ENCODE data around the gene SOS2. TPM values are rescaled to one million over a fixed set of nuclear protein-coding genes. Genes with fewer than 3 reads are reported as not detected.
"Not testable (repeated sequence)": the region's sequence is repeated elsewhere in the genome, so short reads cannot be mapped to it uniquely, and the experiment has no call there.

Gene SOS2
- total and polyA plus RNA-seq, 2 of the 4 experiments (the other 2 are of a cell fraction), result 6.3 to 10.9 TPM

GRCh38 chr14:50082308-50082742 lies 149.1 kb downstream of the SOS2 start:
- no peak overlapping the region for H3K4ac ChIP-seq (ENCODE audit: low read depth, low read length)
- no peak for DNase-seq
- H3K56ac ChIP-seq (ENCODE audit: extremely low read depth, insufficient read depth, low read length), result no peak overlapping the region
- H3K79me1 ChIP-seq (ENCODE audit: low read depth in 1 of 2, low read length in 2 of 2), result no peaks in the 10 kb centered on the region
- H3K27ac ChIP-seq (ENCODE audit: insufficient read depth, low read length), result no peak overlapping the region
- H3K27me3 ChIP-seq (ENCODE audit: control insufficient read depth, insufficient read depth, low read length), result no peaks in the 10 kb centered on the region
- H3K9me3 ChIP-seq (ENCODE audit: control insufficient read depth, insufficient read depth, low read length), result no peaks in the 10 kb centered on the region
- no peak overlapping the region for H2BK15ac ChIP-seq (ENCODE audit: low read depth, low read length)
- intact Hi-C loops (cut with micrococcal nuclease), result no loop called here
- dilution Hi-C loops (cut with HindIII; ENCODE audit: low sequenced_read_pairs, unreplicated experiment), result no loop called here
- H2BK20ac ChIP-seq (ENCODE audit: low read depth, low read length), result no peak overlapping the region
- no peak overlapping the region for H3K9ac ChIP-seq (ENCODE audit: low read depth, low read length)
- H3K4me1 ChIP-seq (ENCODE audit: control insufficient read depth, insufficient read depth, low read length), result peaks cover 13% of the 10 kb centered on the region
- H3K4me2 ChIP-seq (ENCODE audit: low read depth, low read length), result no peak overlapping the region
- H4K8ac ChIP-seq (ENCODE audit: low read depth in 2 of 2, low read length in 2 of 2), result no peak overlapping the region
- no peak overlapping the region for H2BK120ac ChIP-seq (ENCODE audit: low read depth, low read length)
- H3K23ac ChIP-seq (ENCODE audit: low read depth, low read length), result no peak overlapping the region
- H2AK9ac ChIP-seq (replicated peaks; ENCODE audit: low read depth, low read length, poor library complexity), result no peak overlapping the region
- WGBS, 2 experiments (ENCODE audit: extremely low coverage in 2 of 2, insufficient read length in 1 of 2), result 94% methylated on average over 3 of the region's 8 CpGs; no CpG with 5 or more reads in 1 of the 2 experiments
- H4K5ac ChIP-seq (ENCODE audit: low read depth, low read length), result no peak overlapping the region
- no peak overlapping the region for H4K91ac ChIP-seq (ENCODE audit: insufficient read depth, low read depth, low read length)
- H4K20me1 ChIP-seq (ENCODE audit: insufficient read depth, low read length), result no peaks in the 10 kb centered on the region
- H3K14ac ChIP-seq (replicated peaks; ENCODE audit: low read depth, low read length), result no peak overlapping the region
- CTCF ChIA-PET, result no interaction called here
- no peak overlapping the region for H3K18ac ChIP-seq (ENCODE audit: low read depth, low read length)
- no peak overlapping the region for H2AFZ ChIP-seq (replicated peaks; ENCODE audit: low read length, poor library complexity)
- H3K9me1 ChIP-seq (ENCODE audit: insufficient read depth, low read length), result peaks cover 9% of the 10 kb centered on the region
- no peak overlapping the region for H2BK5ac ChIP-seq (ENCODE audit: low read depth, low read length, poor library complexity, severe bottlenecking)
- H3K4me3 ChIP-seq (ENCODE audit: insufficient read depth, low read depth, low read length), result no peak overlapping the region
- no peak for TF ChIP-seq BHLHE40 (IDR thresholded peaks at IDR 0.05; ENCODE audit: low read depth, low read length)
- TF ChIP-seq RFX5 (IDR thresholded peaks at IDR 0.05; ENCODE audit: low read depth, low read length), result no peak
- no peak for TF ChIP-seq MAFK (IDR thresholded peaks at IDR 0.05; ENCODE audit: low read depth, low read length)
- TF ChIP-seq NFE2L2 (IDR thresholded peaks at IDR 0.05; ENCODE audit: low read depth, low read length), result no peak
- no peak for TF ChIP-seq ELK1 (IDR thresholded peaks at IDR 0.05; ENCODE audit: borderline replicate concordance, low read depth, low read length)
- no peak for TF ChIP-seq MAZ (IDR thresholded peaks at IDR 0.05; ENCODE audit: borderline replicate concordance, low read depth, low read length)
- no peak for TF ChIP-seq MXI1 (IDR thresholded peaks at IDR 0.05; ENCODE audit: borderline replicate concordance, low read depth, low read length)
- no peaks in the 10 kb centered on the region for H3K36me3 ChIP-seq (ENCODE audit: control insufficient read depth, insufficient read depth, low read length)
- BruUV-seq (replicated peaks), result no TSS peak
- in situ Hi-C loops (cut with MboI; ENCODE audit: low sequenced_read_pairs), result no loop called here
- POLR2A ChIA-PET (ENCODE audit: unreplicated experiment), result no interaction called here
- no peak overlapping the region for H2AK5ac ChIP-seq (ENCODE audit: low read depth, low read length)
- ATAC-seq (ENCODE audit: low read depth), result no peak

GRCh38 chr14:50079103-50079502 lies 152.3 kb downstream of the SOS2 start:
- in situ Hi-C loops (cut with MboI; ENCODE audit: low sequenced_read_pairs); H4K91ac ChIP-seq (ENCODE audit: insufficient read depth, low read depth, low read length); intact Hi-C loops (cut with micrococcal nuclease); H3K27ac ChIP-seq (ENCODE audit: insufficient read depth, low read length); H4K5ac ChIP-seq (ENCODE audit: low read depth, low read length); H3K27me3 ChIP-seq (ENCODE audit: control insufficient read depth, insufficient read depth, low read length); ATAC-seq (ENCODE audit: low read depth); H3K79me1 ChIP-seq (ENCODE audit: low read depth in 1 of 2, low read length in 2 of 2); H3K36me3 ChIP-seq (ENCODE audit: control insufficient read depth, insufficient read depth, low read length); H2AK5ac ChIP-seq (ENCODE audit: low read depth, low read length); H2BK15ac ChIP-seq (ENCODE audit: low read depth, low read length); BruUV-seq (replicated peaks); DNase-seq; H2BK120ac ChIP-seq (ENCODE audit: low read depth, low read length); H2BK20ac ChIP-seq (ENCODE audit: low read depth, low read length); H3K4me3 ChIP-seq (ENCODE audit: insufficient read depth, low read depth, low read length); H2BK5ac ChIP-seq (ENCODE audit: low read depth, low read length, poor library complexity, severe bottlenecking); H3K56ac ChIP-seq (ENCODE audit: extremely low read depth, insufficient read depth, low read length); H3K23ac ChIP-seq (ENCODE audit: low read depth, low read length); H3K4ac ChIP-seq (ENCODE audit: low read depth, low read length); H3K9me1 ChIP-seq (ENCODE audit: insufficient read depth, low read length); H3K18ac ChIP-seq (ENCODE audit: low read depth, low read length); H4K8ac ChIP-seq (ENCODE audit: low read depth in 2 of 2, low read length in 2 of 2); H3K9ac ChIP-seq (ENCODE audit: low read depth, low read length); H2AFZ ChIP-seq (replicated peaks; ENCODE audit: low read length, poor library complexity); dilution Hi-C loops (cut with HindIII; ENCODE audit: low sequenced_read_pairs, unreplicated experiment); H2AK9ac ChIP-seq (replicated peaks; ENCODE audit: low read depth, low read length, poor library complexity); POLR2A ChIA-PET (ENCODE audit: unreplicated experiment); H3K14ac ChIP-seq (replicated peaks; ENCODE audit: low read depth, low read length); H4K20me1 ChIP-seq (ENCODE audit: insufficient read depth, low read length); H3K4me2 ChIP-seq (ENCODE audit: low read depth, low read length); CTCF ChIA-PET; H3K9me3 ChIP-seq (ENCODE audit: control insufficient read depth, insufficient read depth, low read length): not testable (repeated sequence)
- WGBS, 2 experiments (ENCODE audit: extremely low coverage in 2 of 2, insufficient read length in 1 of 2), result no CpG with 5 or more reads among the region's 1 CpG
- H3K4me1 ChIP-seq (ENCODE audit: control insufficient read depth, insufficient read depth, low read length), result peaks cover 11% of the 10 kb centered on the region
